A673 (cell line): Measurements from ENCODE around the gene VASH2. TPM values are rescaled to one million over a fixed set of nuclear protein-coding genes. Genes with fewer than 3 reads are reported as not detected.

ENCODE experiments used
- BruUV-seq: library from RNA; stranded (reverse); fragments of 400-500 nt; replicated peaks from 2 replicates; lab custom pipeline; 2021; lab: Mats Ljungman, UMichigan
- CTCF ChIA-PET: fragments of 300-600 bp; sonication (Branson Sonifier 250); formaldehyde crosslinking; loops from one replicate; lab custom pipeline; 2022; ENCODE audit warnings: antibody characterized with exemption; lab: Charles Lee
- POLR2A ChIA-PET: fragments of 300-600 bp; sonication (Branson Sonifier 250); formaldehyde crosslinking; loops from one replicate; lab custom pipeline; 2022; ENCODE audit warnings: antibody characterized with exemption; ENCODE audit not compliant: low non-redundant PET; lab: Charles Lee
- DNase-seq: peaks from one replicate; pipeline ENCODE4 v3.0.0-alpha.2; 2015; ENCODE audit warnings: low spot score
- H3K27ac ChIP-seq: fragments of 200-600 bp; sonication (generic); 2 replicates; pipeline ENCODE4 v1.5.1; 2016; ENCODE audit warnings: mixed run types, low read depth, mild to moderate bottlenecking, mixed read lengths, antibody characterized with exemption, low read length; ENCODE audit not compliant: poor library complexity, severe bottlenecking
- H3K27me3 ChIP-seq: fragments of 200-600 bp; sonication (generic); replicated peaks from 2 replicates; pipeline ENCODE4 v1.6.1; 2017; ENCODE audit warnings: mixed run types, low read depth, mild to moderate bottlenecking, mixed read lengths, antibody characterized with exemption, low read length; ENCODE audit not compliant: insufficient read depth, poor library complexity
- H3K36me3 ChIP-seq: fragments of 200-600 bp; sonication (generic); 2 replicates; pipeline ENCODE4 v1.6.1; 2016; ENCODE audit warnings: mixed run types, mild to moderate bottlenecking, mixed read lengths, antibody characterized with exemption, low read length; ENCODE audit not compliant: insufficient read depth, poor library complexity, severe bottlenecking
- H3K4me1 ChIP-seq: fragments of 200-600 bp; sonication (generic); 2 replicates; pipeline ENCODE4 v1.6.1; 2017; ENCODE audit warnings: mixed run types, mild to moderate bottlenecking, mixed read lengths, antibody characterized with exemption, low read length; ENCODE audit not compliant: insufficient read depth, poor library complexity, severe bottlenecking
- H3K4me3 ChIP-seq: fragments of 200-600 bp; sonication (generic); 2 replicates; pipeline ENCODE4 v1.5.1; 2016; ENCODE audit warnings: low read depth, mixed run types, mild to moderate bottlenecking, mixed read lengths, low read length; ENCODE audit not compliant: poor library complexity, severe bottlenecking
- H3K9me3 ChIP-seq: fragments of 200-600 bp; sonication (generic); 2 replicates; pipeline ENCODE4 v1.6.1; 2016; ENCODE audit warnings: mixed run types, low read depth, mild to moderate bottlenecking, mixed read lengths, antibody characterized with exemption, low read length; ENCODE audit not compliant: poor library complexity, severe bottlenecking
- EZH2 ChIP-seq: fragments of 200-600 bp; sonication (generic); IDR thresholded peaks from 2 replicates; pipeline ENCODE4 v1.6.1; 2017; ENCODE audit warnings: borderline replicate concordance, low read depth, mild to moderate bottlenecking, mixed read lengths, antibody characterized with exemption, low read length; ENCODE audit not compliant: poor library complexity, severe bottlenecking
- intact Hi-C: fragments of 100-400 bp; cut with micrococcal nuclease; formaldehyde crosslinking; loops from one replicate; pipeline ENCODE4 v1.10.0; 2022; ENCODE audit not compliant: unreplicated experiment
- total RNA-seq: library from RNA; stranded (reverse); gene quantifications from 2 replicates; pipeline ENCODE4 v1.2.3, GENCODE V29; 2021
- TF ChIP-seq, protein P1 (sequence below): fragments of 300-800, 200-600 bp; sonication (generic); conservative IDR thresholded peaks from 2 replicates; pipeline ENCODE4 v1.5.1; 2017; ENCODE audit warnings: low read depth, mild to moderate bottlenecking, antibody characterized with exemption, low read length, moderate library complexity, mixed read lengths

The VASH2 gene
- total RNA-seq, 1 experiment from 2014 or later, result 2.7 TPM

DNA sequence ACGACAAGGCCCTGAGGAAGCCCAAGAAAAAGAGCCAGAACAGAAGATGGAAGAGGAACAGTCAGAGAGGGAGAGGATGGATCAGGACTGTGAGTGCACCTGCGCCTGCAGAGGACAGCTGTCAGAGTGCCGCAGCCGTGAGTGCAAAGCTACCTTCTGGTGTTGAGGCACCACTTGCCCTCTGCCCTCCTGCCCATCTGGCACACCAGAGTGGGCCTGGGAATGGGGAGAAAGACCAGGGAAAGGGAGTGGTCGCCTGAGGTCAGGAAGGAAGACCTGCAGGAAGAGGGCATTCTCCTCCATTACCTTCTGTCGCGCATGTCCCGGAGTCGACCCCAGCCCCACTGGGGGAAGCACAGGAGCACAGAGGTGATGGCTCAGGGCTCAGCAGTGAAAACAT, 26.2 kb downstream of the VASH2 start:
- H3K4me3 ChIP-seq, result no peak overlapping the region
- no peaks in the 10 kb centered on the region for H3K27me3 ChIP-seq
- TF ChIP-seq, protein P1, sequence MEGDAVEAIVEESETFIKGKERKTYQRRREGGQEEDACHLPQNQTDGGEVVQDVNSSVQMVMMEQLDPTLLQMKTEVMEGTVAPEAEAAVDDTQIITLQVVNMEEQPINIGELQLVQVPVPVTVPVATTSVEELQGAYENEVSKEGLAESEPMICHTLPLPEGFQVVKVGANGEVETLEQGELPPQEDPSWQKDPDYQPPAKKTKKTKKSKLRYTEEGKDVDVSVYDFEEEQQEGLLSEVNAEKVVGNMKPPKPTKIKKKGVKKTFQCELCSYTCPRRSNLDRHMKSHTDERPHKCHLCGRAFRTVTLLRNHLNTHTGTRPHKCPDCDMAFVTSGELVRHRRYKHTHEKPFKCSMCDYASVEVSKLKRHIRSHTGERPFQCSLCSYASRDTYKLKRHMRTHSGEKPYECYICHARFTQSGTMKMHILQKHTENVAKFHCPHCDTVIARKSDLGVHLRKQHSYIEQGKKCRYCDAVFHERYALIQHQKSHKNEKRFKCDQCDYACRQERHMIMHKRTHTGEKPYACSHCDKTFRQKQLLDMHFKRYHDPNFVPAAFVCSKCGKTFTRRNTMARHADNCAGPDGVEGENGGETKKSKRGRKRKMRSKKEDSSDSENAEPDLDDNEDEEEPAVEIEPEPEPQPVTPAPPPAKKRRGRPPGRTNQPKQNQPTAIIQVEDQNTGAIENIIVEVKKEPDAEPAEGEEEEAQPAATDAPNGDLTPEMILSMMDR, result no peak
- TF ChIP-seq EZH2, result no peak
- intact Hi-C loops, result no loop called here
- DNase-seq, result no peak
- no TSS peak for BruUV-seq
- no peaks in the 10 kb centered on the region for H3K4me1 ChIP-seq
- ChIA-PET POLR2A (interaction anchor here (0.8 kb wide), 1 partner anchor 368 kb away, joined by 10 read pairs; the partner anchor contains the start of gene ATF3), CTCF (no interaction called here)
- no peak overlapping the region for H3K27ac ChIP-seq
- no peaks in the 10 kb centered on the region for H3K9me3 ChIP-seq
- H3K36me3 ChIP-seq, result no peaks in the 10 kb centered on the region

DNA sequence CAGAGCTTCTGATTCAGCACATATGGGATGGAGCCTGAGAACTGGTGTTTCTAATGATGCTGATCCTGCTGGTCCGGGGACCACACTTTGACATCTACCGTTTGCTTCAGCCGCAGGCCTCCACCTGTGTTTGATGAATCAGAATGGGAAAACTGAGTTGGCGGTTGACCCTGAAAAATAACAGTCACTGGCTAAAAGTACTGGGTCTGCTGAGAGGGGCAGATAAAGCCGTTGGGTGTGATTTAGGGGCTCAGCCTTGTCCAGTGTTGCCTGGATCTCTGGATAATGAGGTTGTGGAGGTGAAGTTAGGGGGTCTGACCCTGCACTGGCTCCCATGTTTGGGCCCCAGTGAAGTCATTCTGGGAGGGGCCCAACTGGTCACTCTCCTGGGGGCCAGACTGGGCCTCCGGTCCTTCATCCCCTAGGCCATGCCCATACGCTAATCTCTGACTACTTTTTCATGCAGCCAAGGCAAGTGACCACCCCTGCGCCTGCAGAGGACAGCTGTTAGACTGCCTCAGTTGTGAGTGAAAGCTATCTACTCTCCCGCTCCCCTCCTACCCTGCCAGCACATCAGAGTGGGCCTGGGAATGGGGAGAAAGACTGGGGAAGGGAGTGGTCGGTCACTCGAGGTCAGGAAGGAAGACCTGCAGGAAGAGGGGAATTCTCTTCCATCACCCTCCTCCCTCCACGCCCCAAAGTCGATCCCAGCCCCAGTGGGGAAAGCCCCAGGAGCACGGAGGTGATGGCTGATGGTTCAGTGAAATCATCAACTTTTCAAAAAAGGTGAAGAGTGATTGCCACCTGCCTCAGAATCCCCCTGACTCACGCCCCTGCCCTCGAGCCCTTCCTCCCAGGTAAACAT, 27.7 kb downstream of the VASH2 start:
- H3K4me1 ChIP-seq, result no peaks in the 10 kb centered on the region
- DNase-seq, result no peak
- TF ChIP-seq, protein P1, result no peak
- TF ChIP-seq EZH2, result no peak
- ChIA-PET CTCF (no interaction called here), POLR2A (no interaction called here)
- intact Hi-C loops, result no loop called here
- H3K4me3 ChIP-seq, result no peak overlapping the region
- no TSS peak for BruUV-seq
- no peak overlapping the region for H3K27ac ChIP-seq
- H3K9me3 ChIP-seq, result no peaks in the 10 kb centered on the region
- H3K27me3 ChIP-seq, result no peaks in the 10 kb centered on the region
- no peaks in the 10 kb centered on the region for H3K36me3 ChIP-seq

DNA sequence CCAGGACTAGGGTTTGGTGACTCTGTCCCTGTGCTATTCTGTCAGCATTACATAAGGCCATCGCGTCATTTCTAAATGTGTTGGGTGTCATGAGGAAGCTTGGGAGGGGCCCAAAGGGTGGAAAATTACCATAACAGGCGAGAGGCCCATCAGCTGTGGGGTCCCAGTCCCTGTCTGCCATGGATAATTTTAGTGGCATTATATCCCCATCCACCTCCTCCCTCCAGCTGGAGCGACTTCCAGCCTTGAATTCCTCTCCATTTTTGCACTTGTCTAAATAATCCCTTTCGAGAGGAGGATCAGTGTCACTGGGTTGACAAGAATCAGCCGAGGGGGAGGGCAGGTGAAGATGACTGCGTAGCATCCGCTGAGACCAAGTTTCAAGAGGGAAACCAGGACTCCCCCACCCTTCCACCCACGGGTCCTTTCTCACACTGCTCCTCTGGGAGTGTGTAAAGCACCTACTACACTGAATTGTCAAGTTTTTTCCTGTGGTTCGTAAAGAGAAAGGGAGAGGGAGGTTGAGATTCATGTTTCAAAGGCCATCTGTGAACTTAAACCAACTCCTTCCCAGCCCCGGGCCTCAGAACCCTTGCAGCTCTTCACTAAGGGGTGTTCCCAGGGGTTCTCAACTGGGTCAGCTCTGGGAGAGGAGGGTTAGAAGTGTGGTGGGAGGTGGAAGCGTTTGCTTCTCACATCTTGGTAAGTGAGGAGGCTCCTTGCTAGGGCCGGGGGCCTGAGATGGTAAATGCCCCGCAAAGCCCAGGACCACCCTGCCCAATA, 29.2 kb downstream of the VASH2 start:
- Histone ChIP-seq H3K27me3 (no peaks in the 10 kb centered on the region), H3K27ac (no peak overlapping the region), H3K4me1 (no peaks in the 10 kb centered on the region), H3K4me3 (no peak overlapping the region), H3K36me3 (no peaks in the 10 kb centered on the region), H3K9me3 (no peaks in the 10 kb centered on the region)
- ChIA-PET POLR2A (no interaction called here), CTCF (no interaction called here)
- no TSS peak for BruUV-seq
- no peak for DNase-seq
- intact Hi-C loops, result no loop called here
- TF ChIP-seq EZH2, result no peak
- TF ChIP-seq, protein P1, result no peak
